NCI-H2196 (cell line): ENCODE data around the gene USE1.

Experiments
- DNase-seq: peaks from one replicate; lab custom pipeline; 2025; ENCODE audit not compliant: unreplicated experiment; lab: John Stamatoyannopoulos, UW

Gene USE1

GRCh38 chr19:17205237-17206140 is 9.7 kb upstream of the USE1 start:
- DNase-seq: peak; percentile 79

- no peak for DNase-seq
Observed at GRCh38 chr19:17206736-17207581, 8.2 kb upstream of the USE1 start.

- peak; percentile 65 for DNase-seq
Observed at GRCh38 chr19:17209126-17210036, 5.8 kb upstream of the USE1 start.

GRCh38 chr19:17210296-17210695 is 4.9 kb upstream of the USE1 start:
- DNase-seq: no peak

- no peak for DNase-seq
Observed at GRCh38 chr19:17211547-17212446, 3.4 kb upstream of the USE1 start.

- no peak for DNase-seq
Observed at GRCh38 chr19:17213334-17213733, 1.8 kb upstream of the USE1 start.

GRCh38 chr19:17214508-17215126 is 540 bp upstream of the USE1 start:
- no peak for DNase-seq

- no peak for DNase-seq
Observed at GRCh38 chr19:17216058-17216670, 1.0 kb downstream of the USE1 start.

GRCh38 chr19:17219286-17219685 is 4.1 kb downstream of the USE1 start:
- no peak for DNase-seq

- no peak for DNase-seq
Observed at GRCh38 chr19:17220207-17220758, 5.1 kb downstream of the USE1 start.

- no peak for DNase-seq
Observed at GRCh38 chr19:17225053-17225452, 9.9 kb downstream of the USE1 start.

GRCh38 chr19:17226002-17226933 is 11.1 kb downstream of the USE1 start, which contains the start of gene OCEL1:
OCEL1 (plus strand) TSS chr19:17226226; CDS start chr19:17226248, 22 bp downstream.
- DNase-seq: peak; percentile 98

GRCh38 chr19:17227798-17228367 is 12.7 kb downstream of the USE1 start:
- DNase-seq: no peak

- DNase-seq: no peak
Observed at GRCh38 chr19:17229890-17230289, 14.7 kb downstream of the USE1 start.

- DNase-seq: no peak
Observed at GRCh38 chr19:17232258-17232657, 17.1 kb downstream of the USE1 start.

GRCh38 chr19:17234911-17235299 is 19.7 kb downstream of the USE1 start:
- DNase-seq: peak; percentile 70

GRCh38 chr19:17235300-17235970 is 20.3 kb downstream of the USE1 start:
- peak; percentile 69 for DNase-seq
